Measurements from ENCODE around the gene PLCG2.
"Not testable (repeated sequence)": the region's sequence is repeated elsewhere in the genome, so short reads cannot be mapped to it uniquely, and the experiment has no call there.

PLCG2 gene

DNA sequence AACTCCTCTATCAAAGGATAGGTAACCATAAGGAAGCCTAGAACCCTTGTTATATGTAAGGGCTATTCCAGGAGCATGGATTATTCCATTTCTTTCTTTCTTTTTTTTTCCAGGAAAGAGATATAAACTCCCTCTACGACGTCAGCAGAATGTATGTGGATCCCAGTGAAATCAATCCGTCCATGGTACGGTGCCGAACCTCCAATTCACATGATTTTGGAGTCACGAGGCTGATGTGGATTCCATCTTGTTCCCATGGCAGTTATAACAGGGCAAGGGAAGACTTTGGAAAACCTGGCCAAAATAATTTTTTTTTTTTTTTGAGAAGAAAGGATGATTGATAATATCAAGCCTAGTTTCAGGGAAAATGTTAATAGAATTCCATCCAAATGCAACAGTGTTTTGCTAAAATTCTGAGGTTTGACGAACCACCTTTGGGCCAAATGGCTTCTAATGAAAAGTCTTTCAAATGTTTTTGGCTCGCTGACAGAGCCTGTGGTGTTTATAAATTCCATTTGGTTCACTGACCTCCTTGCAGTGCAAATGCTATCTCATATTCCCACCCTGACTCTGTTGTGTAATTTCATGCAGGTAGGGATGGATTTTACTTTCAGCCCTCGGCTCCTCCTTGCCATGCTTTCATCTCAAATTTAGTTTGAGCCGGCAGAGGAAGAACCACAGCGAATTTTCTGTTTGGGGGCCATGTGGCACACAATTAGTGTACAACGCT lies 142.2 kb downstream of the PLCG2 start:
- no peak for DNase-seq

DNA sequence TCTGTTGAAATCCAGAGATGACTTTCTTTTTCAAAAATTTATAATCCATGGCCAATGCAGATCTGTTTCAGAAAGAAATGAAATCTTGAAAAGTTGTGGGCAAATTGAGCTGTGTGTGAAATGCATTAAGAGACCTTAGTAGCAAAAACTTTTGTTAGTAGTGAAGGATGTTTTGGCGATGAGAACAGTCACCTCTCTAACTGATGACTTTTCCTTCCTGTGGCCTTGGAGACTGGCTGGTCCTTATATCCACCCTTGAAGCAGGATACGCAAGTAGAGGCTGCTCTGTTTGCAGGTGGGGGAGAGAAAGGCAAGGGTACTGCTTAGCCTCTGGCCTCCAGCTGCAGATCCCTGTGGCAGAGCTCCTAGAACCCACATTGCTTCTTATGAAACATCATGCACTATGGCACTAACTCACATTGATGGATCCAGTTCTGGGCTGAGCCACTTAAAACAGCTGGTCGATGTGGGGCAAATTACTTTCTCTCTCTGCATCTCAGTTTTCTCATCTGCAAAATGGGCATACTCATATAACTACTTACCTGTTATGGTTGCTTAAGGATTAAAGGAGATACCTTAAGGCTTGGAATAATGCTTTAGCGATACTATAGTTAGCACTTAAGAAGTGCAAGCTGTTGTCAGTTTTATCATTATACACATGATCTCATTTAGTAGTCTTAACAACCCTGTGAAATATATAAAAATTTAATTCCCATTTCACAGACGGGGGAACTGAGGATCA lies 142.9 kb downstream of the PLCG2 start:
- DNase-seq = no peak

- DNase-seq = no peak
Observed at GRCh38 chr16:81923296-81923695, 144.2 kb downstream of the PLCG2 start.

GRCh38 chr16:81925016-81925415 lies 145.9 kb downstream of the PLCG2 start:
- DNase-seq = no peak

DNA sequence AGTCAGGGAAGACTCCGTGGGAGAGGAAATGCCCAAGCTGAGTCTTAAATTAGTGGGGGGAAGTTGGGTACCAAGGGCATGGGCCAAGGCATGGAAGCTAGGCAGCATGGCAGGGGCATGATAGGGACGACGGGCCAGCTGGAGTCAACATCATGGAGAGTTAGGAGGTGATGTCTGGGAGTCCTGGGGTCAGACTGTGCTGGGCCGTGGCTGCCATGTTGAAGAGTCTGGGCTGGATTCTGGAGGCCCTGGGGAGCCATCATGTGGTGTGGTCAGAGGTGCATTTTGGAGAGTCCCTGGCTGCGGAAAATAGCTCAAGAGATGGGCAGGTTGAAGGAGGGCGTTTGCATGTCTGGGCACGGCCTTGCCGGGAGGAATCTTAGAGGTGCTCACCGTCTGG lies 146.9 kb downstream of the PLCG2 start:
- DNase-seq = no peak

- no peak for DNase-seq
Observed at GRCh38 chr16:81927561-81928185, 148.6 kb downstream of the PLCG2 start.

DNA sequence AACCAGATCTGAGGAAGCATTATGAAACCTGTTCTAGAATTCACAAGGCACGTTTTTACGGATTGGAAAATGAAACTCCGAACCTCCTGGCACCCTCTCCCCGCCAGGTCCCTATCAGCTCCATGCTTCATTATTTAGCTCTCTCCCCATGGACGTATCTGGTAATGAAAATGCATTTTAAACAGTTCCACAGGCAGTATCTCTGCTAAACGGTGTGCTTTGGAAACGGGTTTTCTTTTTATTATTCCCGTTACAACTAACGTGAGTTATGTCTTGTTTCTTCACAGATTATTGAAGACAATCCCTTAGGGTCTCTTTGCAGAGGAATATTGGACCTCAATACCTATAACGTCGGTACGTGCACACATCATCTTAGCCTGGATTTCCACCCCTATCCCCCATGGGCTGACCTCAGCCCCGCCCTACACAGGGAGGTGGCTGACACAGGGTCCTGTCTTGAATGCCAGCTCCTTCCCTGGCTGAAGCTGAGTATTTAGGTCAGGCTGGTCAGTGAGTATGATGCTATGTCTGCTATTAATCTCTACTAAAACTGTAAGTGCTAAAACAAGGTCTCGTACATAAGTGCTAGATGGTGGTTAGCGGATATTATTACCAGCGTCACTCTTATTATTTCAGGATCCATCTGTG lies 149.3 kb downstream of the PLCG2 start:
- DNase-seq = no peak

DNA sequence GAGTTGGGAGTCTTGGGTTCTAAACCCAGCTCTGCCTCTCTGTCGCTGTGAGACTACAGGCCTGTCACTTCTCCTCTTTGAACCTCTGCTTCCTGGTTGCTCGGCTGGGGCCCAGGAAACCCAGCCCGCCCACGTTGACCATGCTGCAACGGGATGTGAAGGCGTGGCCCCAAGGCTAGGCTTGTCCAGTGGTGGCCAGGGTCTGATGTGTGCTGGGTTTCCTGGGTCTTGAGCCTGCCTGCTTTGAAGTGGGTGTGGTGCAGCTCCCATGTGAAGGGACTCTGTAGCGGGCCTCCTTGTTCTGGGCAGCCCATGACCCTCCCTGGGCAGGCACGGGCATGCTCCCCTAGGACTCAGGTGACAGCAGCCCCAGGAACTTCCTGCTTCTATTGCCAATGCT lies 149.9 kb downstream of the PLCG2 start:
- DNase-seq = no peak

GRCh38 chr16:81929841-81930240 lies 150.8 kb downstream of the PLCG2 start:
- no peak for DNase-seq

DNA sequence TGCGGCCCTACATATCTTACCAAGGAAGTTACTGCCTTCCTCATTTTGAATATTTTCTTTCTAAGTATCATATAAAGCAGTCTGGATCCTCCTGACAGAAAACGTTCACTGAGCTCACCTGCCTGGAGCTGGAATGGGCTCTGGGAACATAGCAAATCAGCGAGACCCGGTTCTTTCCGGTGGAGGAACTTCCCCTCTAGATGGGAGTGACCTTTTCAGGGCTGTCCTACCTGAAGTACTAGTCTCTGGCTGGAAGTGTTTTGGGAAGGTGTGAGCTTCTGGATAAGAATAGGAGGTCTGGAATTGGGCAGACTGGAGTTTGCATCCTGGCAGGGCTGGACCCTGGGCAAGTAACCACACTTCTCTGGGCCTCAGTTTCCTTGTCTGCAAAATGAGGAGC lies 152.8 kb downstream of the PLCG2 start:
- no peak for DNase-seq

DNA sequence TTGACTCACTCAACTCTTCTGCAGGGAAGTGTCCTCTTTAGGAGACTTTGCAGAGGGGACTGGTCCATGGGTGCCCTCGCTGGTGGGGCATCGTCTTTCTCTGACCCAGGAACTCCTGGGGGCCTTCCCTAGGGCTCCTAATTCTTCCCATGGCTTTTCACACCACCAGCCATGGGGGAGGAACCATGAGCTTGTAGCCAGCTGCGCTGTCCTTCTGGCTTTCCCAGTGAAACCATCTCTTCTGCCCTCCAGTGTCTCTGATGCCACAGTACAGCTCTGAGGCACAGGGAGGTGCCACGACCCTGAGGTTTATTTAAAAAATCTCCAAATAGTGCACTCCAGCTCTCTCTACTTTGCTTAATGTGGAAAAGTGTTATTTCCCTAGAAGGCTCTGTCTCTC lies 153.6 kb downstream of the PLCG2 start:
- no peak for DNase-seq

DNA sequence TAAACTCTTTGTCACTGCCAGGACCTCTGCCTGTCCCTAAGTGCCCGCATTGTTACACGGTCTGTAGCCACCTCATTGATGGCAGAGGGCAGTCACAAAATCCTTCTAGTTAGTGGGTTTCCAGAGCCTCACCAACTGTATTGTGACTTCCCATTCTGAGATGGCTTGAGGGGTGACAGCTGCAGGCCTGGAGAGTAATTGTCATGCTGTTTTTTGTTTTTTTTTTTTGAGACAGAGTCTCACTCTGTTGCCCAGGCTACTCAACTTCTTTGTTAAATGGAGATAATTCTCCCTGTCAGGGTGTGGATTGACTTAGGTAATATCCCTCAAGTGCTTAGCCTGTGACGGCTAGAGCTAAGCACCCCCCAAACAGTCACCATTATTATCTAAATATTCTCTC lies 154.3 kb downstream of the PLCG2 start:
- no peak for DNase-seq

- DNase-seq = not testable (repeated sequence)
Observed at GRCh38 chr16:81934711-81935110, 155.6 kb downstream of the PLCG2 start.

GRCh38 chr16:81936209-81937000 lies 157.3 kb downstream of the PLCG2 start:
- no peak for DNase-seq

DNA sequence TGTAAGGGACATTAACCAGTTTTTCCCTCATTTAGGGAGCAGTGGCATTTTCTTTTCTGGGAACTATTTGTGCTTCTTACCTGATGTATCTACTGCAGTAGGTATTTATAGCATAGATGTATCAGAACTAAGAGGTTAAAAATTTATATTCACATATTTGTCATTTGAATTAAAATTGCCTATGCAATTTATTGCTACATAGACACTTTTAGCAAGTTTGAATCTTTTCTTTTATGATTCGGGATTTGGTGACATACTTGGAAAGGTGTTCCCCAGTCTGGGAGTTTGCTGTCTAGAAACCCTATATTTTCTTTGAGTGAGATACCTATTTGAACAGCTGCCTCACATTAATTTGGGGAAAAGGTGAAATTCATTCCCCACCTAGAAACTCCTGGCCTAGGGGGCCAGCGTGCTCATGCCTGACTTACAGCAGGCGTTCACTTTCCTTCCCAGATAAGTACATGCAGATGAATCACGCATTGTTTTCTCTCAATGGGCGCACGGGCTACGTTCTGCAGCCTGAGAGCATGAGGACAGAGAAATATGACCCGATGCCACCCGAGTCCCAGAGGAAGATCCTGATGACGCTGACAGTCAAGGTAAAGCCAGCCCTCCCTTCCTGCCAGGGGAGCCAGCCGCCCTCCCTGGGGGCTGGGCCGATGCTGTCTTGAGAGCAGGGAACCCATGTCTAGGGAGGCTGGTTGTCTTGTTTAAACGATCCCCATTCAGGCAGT lies 158.4 kb downstream of the PLCG2 start:
- no peak for DNase-seq

- no peak for DNase-seq
Observed at GRCh38 chr16:81938326-81939163, 159.5 kb downstream of the PLCG2 start.

DNA sequence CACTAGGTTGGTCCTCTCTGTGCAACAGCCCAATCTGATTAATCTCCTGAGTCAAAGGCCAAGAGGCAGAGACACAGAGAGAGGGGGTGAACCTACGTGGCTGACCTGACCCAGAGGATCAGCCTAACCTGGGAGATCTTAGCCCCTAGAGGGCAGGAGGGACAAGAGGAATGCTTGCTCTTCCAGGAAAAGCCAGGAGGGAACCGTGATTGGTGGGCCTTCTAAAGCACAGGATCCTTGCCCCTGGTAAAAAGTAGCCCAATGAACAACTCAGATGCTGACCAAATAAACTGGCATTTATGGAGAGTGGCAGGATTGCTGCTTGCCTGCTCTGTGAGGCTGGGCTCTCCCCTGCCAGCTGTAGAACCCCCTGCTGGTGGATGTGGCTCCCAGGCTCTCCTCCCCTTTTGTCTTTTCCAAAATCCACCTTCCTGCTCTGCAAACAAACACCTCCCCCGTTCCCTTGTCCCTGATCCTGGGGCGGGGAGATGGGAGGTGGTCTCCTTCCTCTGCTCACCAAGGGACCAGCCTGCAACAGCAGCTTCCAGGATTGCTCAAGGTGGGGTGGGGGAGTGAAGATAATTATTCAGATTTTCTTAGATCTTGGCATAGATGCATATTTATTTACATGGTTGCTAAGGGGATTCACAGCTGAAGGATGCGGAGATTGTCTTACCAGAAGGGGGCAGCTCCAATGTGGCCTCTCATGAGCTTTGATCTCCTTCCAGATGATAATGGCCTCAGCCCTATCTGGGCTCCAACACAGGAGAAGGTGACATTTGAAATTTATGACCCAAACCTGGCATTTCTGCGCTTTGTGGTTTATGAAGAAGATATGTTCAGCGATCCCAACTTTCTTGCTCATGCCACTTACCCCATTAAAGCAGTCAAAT lies 160.3 kb downstream of the PLCG2 start:
- DNase-seq = no peak

DNA sequence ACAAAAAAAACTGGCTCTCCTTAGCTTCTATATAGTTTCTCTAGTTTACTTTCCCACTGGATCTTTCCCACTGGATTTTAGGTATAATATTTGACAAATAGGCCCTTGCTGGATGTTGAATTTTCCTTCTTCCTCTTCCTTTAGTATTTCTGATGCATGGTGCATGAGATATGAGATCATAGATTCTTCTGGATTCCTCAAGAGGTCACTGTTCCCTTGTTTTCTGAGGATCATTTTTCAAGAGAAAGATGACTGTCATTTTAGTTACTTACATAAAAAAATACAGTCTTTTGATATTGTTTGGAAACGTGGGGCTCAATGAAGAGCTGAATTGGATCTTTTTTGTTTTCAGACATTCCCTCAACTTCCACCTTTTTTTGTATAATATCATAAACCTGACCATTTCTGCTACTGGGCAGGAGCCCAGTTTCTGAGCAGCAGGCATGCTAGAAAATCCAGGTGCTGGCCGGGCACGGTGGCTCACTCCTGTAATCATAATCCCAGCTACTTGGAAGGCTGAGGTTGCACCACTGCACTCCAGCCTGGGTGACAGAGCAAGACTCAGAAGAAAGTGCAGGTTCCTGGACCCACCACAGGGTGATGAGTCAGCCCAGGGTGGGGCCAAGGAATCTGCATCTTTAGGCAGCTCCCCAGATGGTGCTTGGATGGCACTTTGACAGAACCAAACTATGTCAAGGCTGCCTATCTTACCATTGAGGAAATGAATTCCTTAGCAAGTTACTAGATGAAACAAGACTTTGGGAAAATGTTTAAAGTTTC lies 161.9 kb downstream of the PLCG2 start:
- DNase-seq = no peak

DNA sequence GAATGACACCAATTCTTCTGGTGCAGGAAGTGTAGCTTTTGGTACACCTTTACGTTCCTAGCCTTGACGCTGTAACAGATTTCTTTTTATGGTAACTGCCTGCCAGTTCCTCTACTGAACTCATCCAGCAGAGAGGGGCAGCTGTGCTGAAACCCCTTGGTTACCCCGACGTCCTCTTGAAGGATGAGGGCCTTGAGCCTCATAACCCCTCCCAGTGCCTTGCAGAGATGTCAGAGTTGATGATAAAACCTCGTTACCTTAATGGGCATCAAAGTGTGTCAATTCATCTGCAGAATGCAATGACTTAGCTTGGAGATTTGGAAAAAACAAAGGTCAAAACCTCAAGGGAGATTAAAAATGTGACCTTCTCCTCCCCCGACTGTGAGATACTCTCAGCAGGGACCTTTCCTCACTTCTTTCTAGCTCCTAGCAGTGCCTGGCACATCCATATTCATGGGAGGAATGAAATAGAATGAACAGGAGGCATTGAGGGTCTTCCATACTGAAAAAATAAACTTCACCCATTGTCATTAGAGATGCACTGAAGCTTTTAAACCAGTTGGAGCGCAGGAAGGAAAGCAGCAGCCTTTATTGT lies 163.0 kb downstream of the PLCG2 start:
- no peak for DNase-seq
